Astrocyte (in vitro differentiated cells and primary cell): ENCODE measurements around the gene GAB1.

Experiments used
- CTCF ChIP-seq: IDR thresholded peaks from 2 replicates; pipeline ENCODE4 v1.5.1; 2011; ENCODE audit warnings: low read depth, mild to moderate bottlenecking, inconsistent platforms, low read length, moderate library complexity; ENCODE audit not compliant: insufficient read depth
- EZH2 ChIP-seq: IDR thresholded peaks from 2 replicates; pipeline ENCODE4 v1.6.1; 2012; ENCODE audit warnings: mild to moderate bottlenecking, low read length, inconsistent platforms; ENCODE audit not compliant: insufficient read depth

GRCh38 chr4:143477487-143477886 is 140.8 kb downstream of the GAB1 start:
- no peak for TF ChIP-seq CTCF
- no peak for TF ChIP-seq EZH2
